SKM-1 treated with dmso at 0.1 percent for 144 hours (cell line): ENCODE results near the gene CTDSPL.
A peak's percentile ranks its signal among the peaks of the same experiment; 100 is the strongest.
"Not testable (repeated sequence)": the region's sequence is repeated elsewhere in the genome, so short reads cannot be mapped to it uniquely, and the experiment has no call there.

Source experiments
- DNase-seq: peaks from one replicate; lab custom pipeline; 2025; ENCODE audit not compliant: unreplicated experiment; lab: John Stamatoyannopoulos, UW

CTDSPL gene

DNA sequence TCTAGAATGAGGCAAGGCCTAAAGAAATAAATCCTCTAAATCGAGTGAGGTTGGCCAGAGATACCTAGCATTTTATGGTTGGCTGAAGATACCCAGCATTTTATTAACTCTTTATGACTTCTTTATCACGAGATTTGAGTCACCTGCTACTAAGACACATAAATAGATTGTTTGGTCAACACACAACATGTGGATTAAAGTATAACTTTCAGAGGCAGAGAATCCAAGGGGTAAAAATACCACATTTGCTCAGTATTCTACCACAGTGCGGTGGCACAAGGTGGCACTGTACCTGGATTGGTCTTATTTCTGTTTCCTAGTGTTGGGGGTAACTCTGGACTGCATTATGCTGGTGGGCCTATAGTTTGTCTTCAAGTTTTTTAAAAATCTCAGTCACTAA is 102.0 kb downstream of the CTDSPL start:
- no peak for DNase-seq

DNA sequence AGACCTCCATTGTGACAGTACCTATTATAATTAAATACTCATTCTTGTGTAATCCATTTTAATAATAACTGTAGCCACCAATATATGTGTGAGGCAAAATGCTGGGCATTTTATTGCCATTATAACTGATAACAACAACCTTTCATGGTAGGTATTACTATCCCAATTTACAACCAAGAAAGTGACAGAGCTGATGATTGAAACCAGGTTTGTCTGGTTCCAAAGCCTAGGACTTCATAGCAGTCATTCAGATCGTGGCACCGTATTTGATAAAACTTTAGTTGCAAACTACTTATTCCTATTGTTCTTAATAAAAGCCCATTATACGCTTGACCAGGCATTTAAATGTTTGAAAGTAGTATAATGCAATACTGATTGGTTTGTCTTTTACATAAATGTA is 102.5 kb downstream of the CTDSPL start:
- no peak for DNase-seq

DNA sequence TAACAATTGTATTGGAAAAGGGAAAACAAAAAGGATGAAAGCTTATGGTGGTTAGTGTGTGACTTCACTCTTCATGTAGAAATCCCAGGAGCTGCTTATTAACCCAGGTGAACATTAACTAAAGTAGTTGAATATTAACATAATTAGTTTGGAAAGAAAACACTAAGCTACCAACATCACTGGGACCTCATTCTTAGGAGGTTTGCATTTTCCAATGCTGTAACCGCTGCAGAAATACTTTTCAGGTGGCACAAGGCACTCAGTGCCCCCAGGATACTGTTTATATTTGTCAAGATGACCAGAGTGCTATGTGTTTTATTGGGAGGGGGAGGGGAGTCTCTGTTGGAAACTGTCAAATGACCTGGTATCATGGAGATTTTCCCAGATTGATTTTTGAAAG is 103.0 kb downstream of the CTDSPL start:
- DNase-seq = no peak

DNA sequence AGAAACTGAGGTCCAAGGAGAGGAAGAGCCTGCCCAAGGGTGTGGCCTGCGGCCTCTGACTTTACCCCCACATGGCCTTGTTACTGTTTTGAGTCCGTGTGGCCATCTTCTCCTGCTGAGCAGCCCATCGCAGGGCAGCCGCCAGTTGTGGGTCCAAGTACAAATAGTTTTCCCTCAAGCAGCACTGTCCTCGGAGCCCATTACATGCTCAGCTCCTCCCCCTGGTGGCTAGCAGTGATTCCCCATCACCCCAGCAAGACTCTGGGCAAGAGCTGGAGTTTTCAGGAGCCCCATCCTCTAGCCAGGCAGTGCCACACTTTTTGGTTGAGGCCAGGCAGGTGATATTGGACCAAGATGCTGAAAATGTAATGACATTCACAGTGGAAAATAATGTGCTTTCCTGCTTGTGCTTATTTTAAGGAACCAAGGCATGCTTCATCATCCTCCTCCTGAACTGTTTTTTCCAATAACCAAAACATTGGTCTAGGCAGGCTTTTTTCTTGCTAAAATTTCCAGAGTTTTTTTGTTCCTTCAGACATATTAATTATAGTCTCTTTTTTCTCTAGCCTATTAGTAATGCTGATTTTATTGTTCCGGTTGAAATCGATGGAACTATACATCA is 105.7 kb downstream of the CTDSPL start:
- DNase-seq = peak; percentile 51

DNA sequence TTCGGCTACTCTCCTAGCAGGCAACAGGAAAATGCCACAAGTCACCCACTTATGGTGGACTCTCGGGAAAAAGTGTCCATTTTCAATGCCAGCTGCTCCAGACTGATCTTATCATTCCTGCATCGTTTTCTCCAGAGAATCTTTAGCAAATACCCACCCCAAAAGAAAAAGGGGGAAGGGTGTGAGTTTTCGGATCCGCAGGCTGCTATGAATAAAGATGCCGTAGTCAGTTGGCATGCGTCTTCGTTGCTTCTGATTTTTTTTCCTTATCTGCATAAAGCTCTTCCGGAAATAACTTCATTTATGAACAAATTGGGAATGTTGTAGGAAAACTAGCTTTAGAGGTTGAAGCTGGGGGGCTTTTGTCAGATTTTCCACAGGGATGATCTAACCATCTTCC is 106.5 kb downstream of the CTDSPL start:
- no peak for DNase-seq

DNA sequence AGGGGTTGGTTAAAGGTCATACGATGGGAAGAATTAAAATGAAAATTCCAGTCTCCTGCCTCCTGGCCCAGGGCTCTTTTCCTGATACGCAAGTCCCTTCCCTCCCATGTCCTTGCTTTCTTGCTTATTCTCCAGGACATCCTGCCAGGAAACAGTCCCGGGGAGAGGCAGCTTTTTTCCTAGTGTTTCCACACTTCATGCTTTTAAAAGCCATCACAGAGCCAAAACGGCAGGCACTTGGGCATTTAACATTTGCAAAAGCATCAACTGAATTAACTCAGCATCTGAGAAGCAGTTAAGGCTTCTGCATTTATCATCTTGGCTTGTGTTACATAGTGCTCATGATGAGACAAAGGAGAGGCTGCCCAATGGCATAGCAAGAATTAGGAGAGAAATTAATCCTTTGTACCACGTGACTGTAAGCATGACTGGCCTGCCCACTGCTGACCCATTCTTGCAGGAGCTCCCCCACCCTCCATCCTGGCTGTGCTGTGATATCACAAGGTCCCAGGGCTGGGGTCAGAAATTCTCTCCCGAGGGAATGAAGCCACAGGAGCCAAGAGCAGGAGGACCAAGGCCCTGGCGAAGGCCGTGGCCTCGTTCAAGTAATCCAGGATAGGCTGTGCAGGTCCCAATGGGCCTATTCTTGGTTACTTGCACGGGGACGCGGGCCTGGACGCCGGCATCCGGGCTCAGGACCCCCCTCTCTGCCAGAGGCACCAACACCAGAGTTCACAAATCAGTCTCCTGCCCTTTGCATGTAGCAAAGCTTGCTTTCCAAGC is 107.3 kb downstream of the CTDSPL start:
- no peak for DNase-seq

DNA sequence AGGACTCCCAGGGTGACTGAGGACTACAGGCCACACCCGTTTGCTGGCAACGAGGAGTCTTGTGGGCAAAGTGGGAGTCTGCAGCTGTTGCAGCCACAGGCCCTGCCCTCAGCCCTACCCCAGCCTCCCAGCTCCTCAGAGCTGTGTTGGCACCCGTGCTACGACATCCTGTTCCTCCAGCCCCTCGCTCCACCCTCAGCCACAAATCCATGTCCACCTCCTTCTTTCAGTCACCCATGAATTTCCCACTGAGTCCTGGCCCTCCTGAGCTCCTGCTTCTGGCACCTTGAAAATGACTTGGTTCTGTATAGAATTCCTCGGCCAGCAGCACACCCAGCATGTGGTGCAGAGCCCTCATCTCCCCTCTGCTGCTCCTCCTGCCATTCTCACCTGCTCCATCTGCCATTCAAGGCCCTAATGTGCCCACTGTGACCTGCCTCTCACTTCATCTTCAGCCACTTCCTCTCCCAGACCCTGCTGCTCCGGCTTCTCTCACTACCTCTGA is 108.0 kb downstream of the CTDSPL start:
- DNase-seq = no peak

DNA sequence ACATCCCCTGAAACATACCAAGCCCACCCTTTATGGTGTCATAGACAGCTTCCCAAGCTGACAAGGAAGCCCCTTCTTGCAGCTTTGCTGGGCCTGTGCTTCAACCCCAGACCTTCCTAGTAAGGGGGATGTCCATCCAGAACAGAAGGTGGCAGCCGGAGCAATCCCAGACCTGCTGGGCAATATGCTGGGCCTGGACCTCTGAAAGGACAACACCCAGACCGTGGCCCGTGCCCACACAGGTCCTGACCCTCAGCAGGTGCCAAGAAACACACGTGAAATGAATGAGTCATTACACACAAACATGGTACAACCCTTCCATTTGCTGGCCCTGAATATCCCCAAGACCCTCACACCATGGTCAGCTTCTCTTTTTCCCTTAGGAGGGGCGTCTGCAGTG is 109.1 kb downstream of the CTDSPL start:
- DNase-seq = no peak

DNA sequence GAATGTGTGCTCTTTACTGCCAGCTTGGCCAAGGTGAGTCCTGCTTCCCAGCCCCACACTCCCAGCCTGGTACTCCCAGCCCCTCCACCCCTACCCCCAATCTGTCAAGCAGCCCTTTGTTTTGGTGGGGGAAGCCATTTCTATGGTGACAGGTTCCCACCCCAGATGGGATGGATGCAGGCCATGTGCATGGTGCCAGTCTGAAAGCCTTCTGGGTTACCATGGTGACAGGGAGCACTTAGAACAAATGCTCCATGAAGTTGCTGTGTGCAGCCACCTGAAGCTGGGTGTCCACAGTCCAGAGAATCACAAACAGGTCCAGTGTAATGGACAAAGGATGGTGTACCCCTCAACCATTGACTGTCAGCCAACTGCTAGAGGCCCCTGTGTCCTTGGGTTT is 109.8 kb downstream of the CTDSPL start:
- no peak for DNase-seq

DNA sequence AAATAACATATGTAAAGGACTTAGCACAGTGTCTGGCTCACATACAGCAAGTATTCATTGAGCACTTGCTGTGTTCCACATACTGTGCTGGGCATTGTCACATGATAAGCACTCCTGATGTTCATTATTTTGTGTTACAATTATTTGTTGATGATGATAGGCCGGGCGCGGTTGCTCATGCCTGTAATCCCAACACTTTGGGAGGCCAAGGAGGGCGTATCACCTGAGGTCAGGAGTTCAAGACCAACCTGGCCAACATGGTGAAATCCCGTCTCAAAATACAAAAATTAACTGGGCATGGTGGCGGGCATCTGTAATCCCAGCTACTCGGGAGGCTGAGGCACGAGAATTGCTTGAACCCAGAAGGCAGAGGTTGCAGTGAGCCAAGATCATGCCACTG is 110.4 kb downstream of the CTDSPL start:
- DNase-seq = not testable (repeated sequence)

DNA sequence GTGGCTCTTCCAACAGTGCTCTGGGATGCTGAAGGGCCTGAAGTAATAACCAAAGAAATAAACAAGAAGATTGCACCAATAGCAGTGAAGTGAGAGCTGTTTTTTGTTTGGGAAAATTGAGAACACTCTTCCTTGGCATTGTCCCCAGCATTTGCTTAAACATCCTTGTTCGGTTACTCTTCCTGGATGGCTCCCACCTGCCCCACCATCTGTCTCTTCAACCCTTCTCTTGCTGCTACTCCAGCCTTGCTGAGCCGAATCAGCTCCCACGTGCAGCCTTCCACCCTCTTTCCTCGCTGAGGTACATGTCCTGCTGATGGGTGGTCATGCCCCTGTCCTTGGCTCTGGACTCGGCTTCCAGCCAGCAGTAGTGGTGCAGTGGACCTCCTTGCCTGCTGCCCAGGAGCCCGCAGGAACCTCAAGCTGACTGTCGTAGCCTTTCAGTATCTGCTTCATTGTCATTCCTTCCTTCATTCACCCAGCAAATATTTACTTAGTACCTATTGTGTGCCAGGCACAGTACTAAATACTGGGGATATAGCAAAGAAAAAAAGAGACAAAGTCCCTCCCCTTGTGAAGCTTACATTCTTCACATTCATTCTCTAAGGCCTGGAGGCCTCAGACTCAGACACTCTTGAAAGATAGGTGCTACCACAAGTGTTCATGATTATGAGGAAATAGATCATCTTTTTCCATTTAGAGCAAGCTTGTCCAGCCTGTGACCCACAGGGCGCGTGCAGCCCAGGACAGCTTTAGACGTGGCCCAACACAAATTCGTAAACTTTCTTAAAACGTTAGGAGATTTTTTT is 111.8 kb downstream of the CTDSPL start:
- DNase-seq = no peak

DNA sequence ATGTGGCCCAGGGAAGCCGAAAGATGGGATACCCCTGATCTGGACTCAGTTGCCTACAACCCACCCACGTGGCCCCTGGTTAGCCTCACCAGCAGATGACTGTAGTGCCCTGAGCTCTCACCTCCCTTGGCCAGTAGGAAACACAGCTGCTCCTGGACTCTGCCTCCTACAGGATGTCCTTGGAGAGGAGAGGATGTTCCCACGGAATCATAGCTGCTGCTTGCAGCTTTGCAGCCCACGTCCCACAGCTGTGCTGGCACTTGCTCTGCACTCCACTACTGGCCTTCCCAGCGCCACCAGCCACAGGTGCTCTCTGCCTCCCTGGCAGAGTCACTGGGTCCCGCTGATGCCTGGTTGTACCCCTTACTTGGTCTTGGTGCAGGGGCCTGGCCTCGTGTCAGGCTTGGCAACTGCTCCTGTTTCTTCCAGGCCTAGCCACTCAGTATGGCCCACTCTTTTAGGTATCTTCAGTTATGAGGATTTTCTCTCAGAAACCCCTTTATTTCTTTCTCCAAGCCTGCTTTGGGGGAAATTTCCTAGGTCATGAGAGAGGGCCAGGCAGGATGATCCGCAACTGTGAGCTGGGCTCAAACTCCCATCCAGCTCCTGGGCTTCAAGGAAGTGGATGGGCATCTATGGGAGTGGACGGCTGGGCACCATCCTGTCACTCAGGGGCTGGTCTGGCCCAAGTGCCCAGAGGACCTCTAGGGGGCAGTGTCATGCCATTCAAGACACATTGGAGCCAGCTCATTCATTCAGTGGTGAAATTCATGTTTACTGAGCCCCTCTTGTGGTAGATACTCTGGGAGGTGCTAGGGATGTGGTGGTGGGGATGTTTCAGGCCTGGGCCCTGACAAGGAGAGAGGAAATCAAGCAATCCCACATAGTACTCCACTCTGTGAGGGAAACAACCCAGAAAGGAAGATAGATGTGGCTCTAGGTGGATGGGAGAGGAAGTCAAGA is 112.7 kb downstream of the CTDSPL start:
- DNase-seq = peak; percentile 49

DNA sequence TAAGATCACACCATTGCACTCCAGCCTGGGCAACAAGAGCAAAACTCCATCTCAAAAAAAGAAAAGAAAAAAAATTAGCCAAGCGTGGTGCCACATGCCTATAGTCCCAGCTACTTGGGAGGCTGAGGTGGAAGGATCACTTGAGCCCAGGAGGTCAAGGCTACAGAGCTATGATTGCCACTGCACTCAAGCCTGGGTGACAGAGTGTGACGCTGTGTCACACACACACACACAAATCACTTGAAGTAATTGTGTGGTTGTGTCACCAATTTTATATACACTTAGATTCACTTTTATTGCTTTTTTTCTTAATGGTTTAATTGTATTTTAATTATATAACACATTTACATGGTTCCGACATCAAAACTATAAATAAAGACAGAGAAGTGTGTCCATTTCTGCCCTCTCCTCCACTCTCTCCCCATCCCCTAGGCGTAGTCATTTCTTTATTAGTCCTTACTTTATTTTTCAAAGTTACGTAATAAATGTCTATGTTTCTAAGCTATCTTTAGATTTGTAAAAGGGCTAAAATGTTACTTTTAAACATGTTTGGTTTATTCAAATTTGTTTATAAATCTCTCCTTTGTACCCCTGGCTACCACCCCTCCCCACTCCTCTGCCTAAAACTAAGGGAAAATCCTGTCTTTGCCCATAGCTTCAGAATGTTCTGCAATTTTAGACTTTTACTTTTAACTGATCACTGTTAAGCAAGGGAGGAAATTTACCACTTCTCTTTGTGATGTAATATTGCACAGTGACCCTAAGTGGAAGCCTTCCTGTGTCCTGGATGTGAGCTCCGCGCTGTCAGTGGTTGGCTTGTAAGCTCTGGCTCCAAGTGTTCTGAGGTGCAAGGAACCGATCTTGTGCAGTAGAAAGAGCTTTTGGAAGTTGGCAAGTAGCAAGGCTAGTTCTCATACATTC is 118.1 kb downstream of the CTDSPL start:
- DNase-seq = peak; percentile 96

DNA sequence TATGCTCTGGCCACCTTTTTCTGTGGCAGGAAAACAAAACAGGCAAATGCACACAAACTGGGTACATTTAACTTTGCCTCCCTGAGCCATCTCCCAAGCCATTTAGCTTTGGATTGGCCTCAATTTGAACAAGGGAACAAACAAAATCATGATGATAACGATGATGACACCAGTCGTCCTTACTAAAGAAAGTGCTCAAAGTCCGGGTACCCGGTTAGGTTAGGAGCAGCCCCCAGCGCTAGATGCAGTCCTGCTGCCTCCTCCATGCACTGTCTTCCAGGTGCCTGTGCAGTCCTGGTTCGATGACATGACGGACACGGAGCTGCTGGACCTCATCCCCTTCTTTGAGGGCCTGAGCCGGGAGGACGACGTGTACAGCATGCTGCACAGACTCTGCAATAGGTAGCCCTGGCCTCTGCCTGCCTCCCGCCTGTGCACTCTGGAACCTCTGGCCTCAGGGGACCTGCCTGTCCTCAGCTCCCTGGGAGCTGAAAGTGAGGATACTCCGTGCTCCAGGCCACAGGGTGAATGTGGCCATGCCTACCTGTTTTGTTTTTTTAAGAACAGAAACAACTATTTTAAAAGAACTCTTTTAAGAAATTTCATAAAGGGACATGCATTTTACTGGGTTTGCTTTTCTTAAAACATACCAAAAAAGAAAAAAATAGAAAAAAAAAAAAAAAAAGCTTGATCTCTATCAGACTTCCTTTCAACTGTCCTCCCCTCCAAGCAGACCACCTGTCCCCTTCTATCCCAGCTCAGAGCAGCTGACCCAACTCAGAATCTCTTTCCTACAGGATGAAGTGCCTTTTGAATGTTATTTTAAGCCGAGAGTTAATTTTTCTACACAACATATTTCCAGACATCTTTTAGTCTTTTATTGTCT is 119.0 kb downstream of the CTDSPL start:
- no peak for DNase-seq

DNA sequence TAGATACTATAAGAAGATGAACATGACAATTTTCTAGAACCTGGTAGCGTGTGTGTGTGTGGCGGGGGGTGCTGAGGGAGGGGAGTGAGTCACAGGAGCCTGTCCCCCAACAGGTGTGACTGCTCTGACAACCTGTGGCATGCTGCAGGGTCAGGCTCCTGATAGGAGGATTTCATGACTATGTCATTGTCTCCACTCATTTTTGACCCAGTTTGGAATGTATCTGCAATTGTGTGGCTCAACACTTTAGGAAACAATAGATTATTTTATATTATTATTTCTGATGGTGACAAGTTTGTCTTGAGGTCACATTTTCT is 119.6 kb downstream of the CTDSPL start:
- no peak for DNase-seq

DNA sequence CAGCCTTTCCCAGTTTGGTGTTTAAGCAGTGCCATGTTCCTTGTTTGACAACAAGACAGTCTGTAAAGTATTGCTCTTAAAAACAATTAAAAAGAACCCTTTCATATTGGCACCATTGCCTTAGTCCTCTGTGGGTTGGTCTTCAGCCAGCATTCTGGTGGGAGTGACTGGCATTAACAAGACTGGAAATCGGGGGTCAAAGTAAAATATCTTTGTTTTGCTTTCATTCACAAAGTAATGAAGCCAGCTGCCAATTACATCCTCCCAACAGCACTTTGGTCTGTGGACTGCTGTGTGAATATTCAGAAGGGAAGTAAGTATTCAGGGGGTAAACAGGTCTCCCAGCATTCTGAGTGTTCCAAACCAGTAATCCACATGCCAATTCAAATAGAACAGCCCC is 120.7 kb downstream of the CTDSPL start:
- DNase-seq = no peak

DNA sequence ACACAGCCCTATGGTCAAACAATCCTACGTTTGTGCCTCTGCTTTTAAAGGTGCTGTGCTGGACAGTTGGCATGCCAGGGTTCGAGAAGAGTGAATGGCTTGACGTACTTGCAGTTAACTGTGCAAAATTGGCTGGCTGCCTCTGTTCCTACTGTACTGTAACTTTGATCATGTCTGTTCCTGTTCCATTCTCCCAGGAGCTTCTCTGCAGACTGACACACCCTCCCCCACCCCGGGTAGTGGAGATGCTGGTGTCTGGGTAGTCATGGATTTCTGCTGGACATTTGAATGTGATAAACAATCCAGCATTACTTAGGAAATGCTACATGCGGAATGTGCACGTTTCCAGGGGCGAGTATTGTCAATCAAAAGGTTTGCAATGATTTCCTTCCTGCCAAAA is 122.4 kb downstream of the CTDSPL start:
- no peak for DNase-seq

DNA sequence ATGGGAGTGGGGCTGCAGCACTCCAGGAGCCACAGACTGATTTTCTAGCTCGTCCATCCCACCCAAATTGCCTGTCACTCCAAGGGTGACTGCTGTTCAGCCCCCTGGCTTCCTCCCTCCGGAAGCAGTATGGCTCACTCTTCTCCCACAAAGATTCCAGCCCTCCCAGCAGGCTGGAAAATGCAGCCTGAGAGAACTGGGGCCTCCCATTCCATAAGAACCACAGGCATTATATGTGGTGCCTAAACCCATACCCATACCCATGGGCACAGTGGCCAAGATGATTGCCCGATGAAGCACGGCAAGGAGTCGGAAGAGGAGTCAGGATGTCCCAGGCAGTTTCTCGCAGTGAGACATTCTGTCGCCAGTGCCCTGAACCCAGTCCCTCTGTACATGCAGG is 122.9 kb downstream of the CTDSPL start:
- DNase-seq = no peak
